Activated B cell treated with CpG ODN at 0.5 μM for 24 hours (primary cell): Measurements from ENCODE around the gene PKD1. TPM values are rescaled to one million over a fixed set of nuclear protein-coding genes. Genes with fewer than 3 reads are reported as not detected.

Experiments
- ATAC-seq: fragments of 200-7000 bp; cut with Tn5 transposase; one replicate; pipeline ENCODE4 v1.10.0; 2021; ENCODE audit warnings: low read depth, mild to moderate bottlenecking, moderate library complexity
- CTCF ChIA-PET: fragments of 350-600 bp; sonication (Branson Sonifier 250); formaldehyde crosslinking; loops from one replicate; lab custom pipeline; 2021; ENCODE audit warnings: antibody characterized with exemption; lab: Charles Lee
- POLR2A ChIA-PET: fragments of 350-600 bp; sonication (Branson Sonifier 250); formaldehyde crosslinking; loops from one replicate; lab custom pipeline; 2021; ENCODE audit warnings: antibody characterized with exemption; lab: Charles Lee
- DNase-seq: peaks from one replicate; pipeline ENCODE4 v3.0.0; 2022
- H3K27ac Mint-ChIP-seq: one replicate; pipeline ENCODE4 v1.8.0; 2020; ENCODE audit warnings: mixed read lengths
- H3K27me3 Mint-ChIP-seq: one replicate; pipeline ENCODE4 v1.8.0; 2021; ENCODE audit warnings: mixed read lengths
- H3K36me3 Mint-ChIP-seq: one replicate; pipeline ENCODE4 v1.8.0; 2021; ENCODE audit warnings: low read depth, mixed read lengths
- H3K4me1 Mint-ChIP-seq: one replicate; pipeline ENCODE4 v1.8.0; 2021; ENCODE audit warnings: mixed read lengths
- H3K4me3 Mint-ChIP-seq: one replicate; pipeline ENCODE4 v1.8.0; 2020; ENCODE audit warnings: mild to moderate bottlenecking, mixed read lengths
- H3K9me3 Mint-ChIP-seq: one replicate; pipeline ENCODE4 v1.8.0; 2020; ENCODE audit warnings: mixed read lengths
- CTCF ChIP-seq: fragments of 200-600 bp; IDR thresholded peaks from one replicate; pipeline ENCODE4 v1.8.0; 2022; ENCODE audit warnings: antibody characterized with exemption, mild to moderate bottlenecking
- intact Hi-C: fragments of 100-400 bp; cut with micrococcal nuclease; formaldehyde crosslinking; loops from one replicate; pipeline ENCODE4 v1.15.1; 2024
- total RNA-seq: library from RNA; stranded (reverse); gene quantifications from 2 replicates; pipeline ENCODE4 v1.2.3, GENCODE V29; 2022

PKD1 gene
- total RNA-seq, 1 donor from 2014 or later = 84.2 TPM

DNA sequence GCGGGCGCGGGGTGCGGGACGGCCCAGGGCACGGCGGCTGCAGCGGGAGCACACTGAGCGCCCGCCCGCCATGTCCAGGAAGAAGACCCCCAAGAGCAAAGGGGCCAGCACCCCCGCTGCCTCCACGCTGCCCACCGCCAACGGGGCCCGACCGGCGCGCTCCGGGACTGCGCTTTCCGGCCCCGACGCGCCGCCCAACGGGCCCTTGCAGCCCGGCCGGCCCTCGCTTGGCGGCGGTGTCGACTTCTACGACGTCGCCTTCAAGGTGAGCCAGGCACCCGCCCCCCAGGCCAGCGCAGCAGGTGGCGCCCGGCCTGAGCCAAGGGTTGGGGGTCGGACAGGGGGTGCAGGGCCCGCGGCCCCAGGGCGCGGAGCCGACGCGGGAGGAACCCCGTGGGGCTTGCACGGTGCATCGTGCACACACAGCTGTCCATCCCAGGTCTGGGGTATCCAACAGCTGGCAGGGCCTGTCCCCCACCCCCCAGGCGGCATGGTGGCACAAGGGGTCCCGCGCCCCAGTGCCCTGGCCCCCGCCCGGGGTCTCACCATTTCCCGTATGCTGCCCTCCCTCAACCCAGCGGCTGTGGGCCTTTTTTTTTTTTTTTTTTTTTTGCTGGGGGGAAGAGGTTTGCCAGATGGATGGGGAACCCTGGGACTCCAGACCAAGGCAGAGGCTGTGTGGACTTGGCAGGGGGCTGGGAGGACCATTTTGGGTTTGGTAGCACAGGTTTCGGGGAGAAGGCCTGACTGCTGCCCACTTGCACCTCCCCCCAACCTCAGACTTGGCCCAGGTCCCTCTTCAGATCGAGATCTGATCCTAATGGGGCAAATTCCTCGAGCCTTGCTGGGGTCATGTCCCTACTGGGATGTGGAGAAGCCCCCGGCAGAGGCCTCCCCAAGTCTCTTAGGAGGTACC is 13.3 kb upstream of the PKD1 start:
- ChIA-PET CTCF (no interaction called here), POLR2A (interaction anchor here (0.8 to 4.5 kb wide), 4 partner anchors 9 to 184 kb away, joined by 6 to 19 read pairs (median 8); partner anchors contain the start of gene RPS2)
- H3K36me3 Mint-ChIP-seq = peaks cover 27% of the 10 kb centered on the region
- peaks cover 38% of the 10 kb centered on the region for H3K4me1 Mint-ChIP-seq
- H3K27ac Mint-ChIP-seq = no peak overlapping the region
- H3K9me3 Mint-ChIP-seq = no peaks in the 10 kb centered on the region
- H3K27me3 Mint-ChIP-seq = no peaks in the 10 kb centered on the region
- peak overlapping the region; percentile 41 for H3K4me3 Mint-ChIP-seq
- ATAC-seq (peak; percentile 13), DNase-seq (no peak)
- intact Hi-C loops = no loop called here
- no peak for TF ChIP-seq CTCF

DNA sequence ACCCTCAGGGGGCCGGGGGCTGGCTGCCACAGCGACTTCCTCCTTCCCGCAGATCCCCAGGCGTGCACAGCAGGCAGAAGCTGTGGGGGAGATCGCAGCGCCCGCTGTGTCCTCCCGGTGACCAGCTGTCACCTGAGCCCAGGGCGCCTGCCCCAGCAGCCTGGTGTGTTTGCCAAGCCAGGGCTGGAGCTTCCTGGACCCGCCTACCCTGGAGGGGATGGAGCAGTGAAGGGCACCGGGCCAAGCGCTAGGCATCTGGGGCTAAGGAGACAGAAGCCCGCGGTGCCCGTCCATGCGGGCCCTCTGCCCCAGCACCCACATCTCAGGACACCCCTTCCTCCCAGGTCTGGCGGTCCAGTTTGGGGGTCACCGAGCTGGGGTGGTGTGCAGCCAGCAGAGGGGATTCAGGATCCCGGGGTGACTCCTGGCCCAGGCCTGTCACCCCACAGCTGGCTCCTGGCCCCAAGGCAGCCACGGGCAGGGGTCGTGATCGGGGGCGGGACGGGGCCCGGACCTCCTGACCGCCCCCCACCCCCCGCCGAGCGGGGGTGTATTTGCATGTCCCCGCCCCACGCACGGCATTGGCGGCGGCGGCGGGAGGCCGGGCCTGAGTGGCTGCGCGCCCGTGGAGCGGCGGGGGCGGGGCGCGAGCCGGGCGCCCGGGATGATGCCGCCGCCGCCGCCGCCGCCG is 12.4 kb upstream of the PKD1 start, which contains the start of gene RAB26:
RAB26 (plus strand) TSS at position 645 of the 691 bp plus-strand sequence. CDS start 159 bp downstream, outside the sequence.
- H3K27ac Mint-ChIP-seq = no peak within 1 kb of the TSS
- intact Hi-C loops = no loop called here
- DNase-seq = peak; percentile 66
- peak within 1 kb of the TSS; percentile 41 for H3K4me3 Mint-ChIP-seq
- H3K9me3 Mint-ChIP-seq = no peaks in the 10 kb centered on the region
- ChIA-PET POLR2A (interaction anchor here (0.7 to 5.2 kb wide), 6 partner anchors 7 to 183 kb away, joined by 3 to 46 read pairs (median 6); partner anchors contain the start of genes RPS2, TBL3 and TRAF7), CTCF (no interaction called here)
- no peak for TF ChIP-seq CTCF
- H3K36me3 Mint-ChIP-seq = peaks cover 20% of the 10 kb centered on the region
- ATAC-seq = peak; percentile 79
- H3K4me1 Mint-ChIP-seq = peaks cover 30% of the 10 kb centered on the region
- no peaks in the 10 kb centered on the region for H3K27me3 Mint-ChIP-seq

- peaks cover 14% of the 10 kb centered on the region for H3K36me3 Mint-ChIP-seq
- ChIA-PET POLR2A (interaction anchor here (0.9 to 5.2 kb wide), 7 partner anchors 8 to 182 kb away, joined by 3 to 46 read pairs (median 6); partner anchors contain the start of genes PKD1, RPS2, TBL3 and TRAF7), CTCF (no interaction called here)
- H3K9me3 Mint-ChIP-seq = no peaks in the 10 kb centered on the region
- TF ChIP-seq CTCF = no peak
- ATAC-seq = no peak
- peaks cover 27% of the 10 kb centered on the region for H3K4me1 Mint-ChIP-seq
- H3K27ac Mint-ChIP-seq = no peak overlapping the region
- H3K4me3 Mint-ChIP-seq = no peak overlapping the region
- no peaks in the 10 kb centered on the region for H3K27me3 Mint-ChIP-seq
- DNase-seq = no peak
- intact Hi-C loops = no loop called here
Observed at GRCh38 chr16:2147378-2147777, 11.7 kb upstream of the PKD1 start.

DNA sequence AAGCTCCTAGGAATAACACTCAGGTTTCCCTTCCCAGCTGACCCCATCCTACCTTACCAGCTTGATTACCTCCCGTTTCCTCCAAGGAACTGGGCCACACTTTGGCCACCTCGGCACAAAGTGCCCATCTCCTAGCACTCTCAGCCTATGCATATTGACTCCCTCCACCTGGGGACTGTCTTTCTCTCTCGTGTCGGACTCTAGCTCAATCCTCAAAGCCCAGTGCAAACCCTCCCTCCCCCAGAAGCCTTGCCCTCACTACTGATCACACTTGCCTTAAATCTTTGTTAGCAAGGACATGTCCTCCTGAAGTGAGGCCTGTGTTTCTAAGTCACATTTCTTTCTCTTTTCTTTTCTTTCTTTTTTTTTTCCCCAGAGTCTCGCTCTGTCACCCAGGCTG is 10.1 kb upstream of the PKD1 start:
- Mint-ChIP-seq H3K27ac (peak overlapping the region; percentile 8), H3K27me3 (no peaks in the 10 kb centered on the region), H3K4me3 (no peak overlapping the region), H3K4me1 (peaks cover 12% of the 10 kb centered on the region), H3K36me3 (no peaks in the 10 kb centered on the region), H3K9me3 (no peaks in the 10 kb centered on the region)
- intact Hi-C loops = no loop called here
- DNase-seq (no peak), ATAC-seq (no peak)
- no peak for TF ChIP-seq CTCF
- POLR2A ChIA-PET = interaction anchor here (0.6 to 5.2 kb wide), 4 partner anchors 10 to 319 kb away, joined by 3 to 46 read pairs (median 9); partner anchors contain the start of genes PKD1, RPS2 and TRAF7
- CTCF ChIA-PET = interaction anchor here (1.3 kb wide), 1 partner anchor 9 kb away, joined by 4 read pairs; the partner anchor contains the start of gene TRAF7
